Measurements from ENCODE around the gene USP28. TPM values are rescaled to one million over a fixed set of nuclear protein-coding genes. Genes with fewer than 3 reads are reported as not detected.
A peak's percentile ranks its signal among the peaks of the same experiment; 100 is the strongest.

Gene USP28
- total and polyA plus RNA-seq, 2 of the 8 experiments (the other 6 are each of a cell fraction or from before 2014, with no cell fraction given): 82.6 to 119 TPM

- Histone ChIP-seq H4K8ac (ENCODE audit: extremely low read depth, insufficient read depth, low read length) (no peak overlapping the region), H3K23me2 (ENCODE audit: low read depth, low read length) (0 out of 2 replicates have a peak, but pooled peaks cover under 1% of the 10 kb centered on the region), H3K4me3 (ENCODE audit: extremely low read depth in 1 of 4, insufficient read depth in 2 of 4, low read depth in 3 of 4, low read length in 4 of 4) (no peak overlapping the region), H3K79me2 (ENCODE audit: control insufficient read depth in 1 of 2, insufficient read depth in 2 of 2, low read length in 2 of 2) (no peaks in the 10 kb centered on the region), H3K4me2 (ENCODE audit: insufficient read depth in 1 of 2, low read depth in 2 of 2, low read length in 2 of 2) (no peak overlapping the region), H2BK20ac (ENCODE audit: low read length) (no peak overlapping the region), H3K56ac (replicated peaks; ENCODE audit: insufficient read length, low read depth, low read length) (no peak overlapping the region), H3K18ac (ENCODE audit: extremely low read depth, low read length) (no peak overlapping the region), H2BK15ac (ENCODE audit: low read length) (no peak overlapping the region), H3K9ac (replicated peaks in 1 of 4; ENCODE audit: extremely low read depth in 1 of 4, low read depth in 3 of 4, low read length in 3 of 4) (no peak overlapping the region), H3K4me1 (replicated peaks in 1 of 4; ENCODE audit: control insufficient read depth in 3 of 4, insufficient read depth in 4 of 4, low read length in 3 of 4) (peaks cover 0 to 8% (median 3%) of the 10 kb centered on the region in 4 experiments; a peak in 4 of 7 replicates), H2BK5ac (ENCODE audit: low read depth, low read length) (no peak overlapping the region), H3K4ac (replicated peaks; ENCODE audit: insufficient read length, low read depth, low read length) (no peak overlapping the region), H3K23ac (ENCODE audit: insufficient read length) (no peak overlapping the region), H3K14ac (ENCODE audit: insufficient read length) (no peak overlapping the region), H4K5ac (ENCODE audit: insufficient read length, low read depth, low read length) (no peak overlapping the region), H3K79me1 (ENCODE audit: low read depth, low read length) (no peaks in the 10 kb centered on the region), H3K27me3 (replicated peaks in 1 of 4; ENCODE audit: control insufficient read depth in 3 of 4, extremely low read depth in 1 of 4, insufficient read depth in 3 of 4, low read length in 3 of 4) (no peaks in the 10 kb centered on the region), H4K91ac (replicated peaks; ENCODE audit: insufficient read length, low read length) (peak overlapping the region; percentile 84), H4K20me1 (replicated peaks in 1 of 2; ENCODE audit: control insufficient read depth in 1 of 2, insufficient read depth in 2 of 2, low read length in 2 of 2) (no peaks in the 10 kb centered on the region), H3K27ac (ENCODE audit: low read depth, low read length) (no peak overlapping the region), H3K9me3 (ENCODE audit: insufficient read depth in 2 of 2, low read depth in 1 of 2, low read length in 1 of 2) (no peaks in the 10 kb centered on the region; a peak in 1 of 4 replicates), H2BK120ac (replicated peaks; ENCODE audit: low read depth, low read length) (no peak overlapping the region), H2AK5ac (ENCODE audit: low read depth, low read length) (no peak overlapping the region), H2AFZ (ENCODE audit: low read length) (no peak overlapping the region), H2BK12ac (ENCODE audit: low read depth, low read length) (no peak overlapping the region), H3K36me3 (ENCODE audit: control insufficient read depth in 2 of 4, insufficient read depth in 4 of 4, low read length in 3 of 4) (no peaks in the 10 kb centered on the region)
- DNase-seq (ENCODE audit: low read depth in 1 of 2, low spot score in 2 of 2) (no peak), FAIRE-seq (no peak)
- no peak for TF ChIP-seq CTBP2 (IDR thresholded peaks at IDR 0.05; ENCODE audit: borderline replicate concordance, insufficient read depth, insufficient read length, low read length)
- TF ChIP-seq TEAD4 (IDR thresholded peaks at IDR 0.05; ENCODE audit: low read depth, low read length): no peak
- TF ChIP-seq CTCF (IDR thresholded peaks at IDR 0.05; ENCODE audit: control extremely low read depth in 1 of 3, insufficient read depth in 1 of 3, low read depth in 1 of 3, low read length in 3 of 3): no peak
- TF ChIP-seq NRF1 (IDR thresholded peaks at IDR 0.05; ENCODE audit: low read depth, low read length): no peak
- TF ChIP-seq RNF2 (IDR thresholded peaks at IDR 0.05; ENCODE audit: borderline replicate concordance, low read depth, low read length, missing control alignments, poor library complexity, severe bottlenecking): no peak
- TF ChIP-seq GABPA (IDR thresholded peaks at IDR 0.05; ENCODE audit: borderline replicate concordance, insufficient read depth, low read length): no peak
- POLR2A ChIA-PET (ENCODE audit: partially characterized antibody): no interaction called here
- WGBS, 2 experiments (ENCODE audit: extremely low coverage in 1 of 2, insufficient coverage in 1 of 2, insufficient read length in 1 of 2, insufficient replicate concordance in 2 of 2, low coverage in 1 of 2, low lambda C conversion rate in 2 of 2, missing lambda C conversion rate in 1 of 2): 90% methylated on average over 4 of the region's 4 CpGs; no CpG with 5 or more reads in 1 of the 2 experiments
- CTCF ChIA-PET (ENCODE audit: partially characterized antibody): interaction anchor here (0.8 kb wide), 1 partner anchor 24 kb away, joined by 3 read pairs; no protein-coding TSS in a partner anchor
These were observed 5.6 kb upstream of the USP28 start for GRCh38 chr11:113880971-113881370.

Measured in H1 (cell line).